NCI-H526 (cell line): ENCODE measurements around the gene PCYT1A.
A peak's percentile ranks its signal among the peaks of the same experiment; 100 is the strongest.
"Not testable (repeated sequence)": the region's sequence is repeated elsewhere in the genome, so short reads cannot be mapped to it uniquely, and the experiment has no call there.

ENCODE experiments used
- DNase-seq, 2 experiments: peaks; one replicate each; lab custom pipeline; 2025; lab: John Stamatoyannopoulos, UW

Gene PCYT1A

DNA sequence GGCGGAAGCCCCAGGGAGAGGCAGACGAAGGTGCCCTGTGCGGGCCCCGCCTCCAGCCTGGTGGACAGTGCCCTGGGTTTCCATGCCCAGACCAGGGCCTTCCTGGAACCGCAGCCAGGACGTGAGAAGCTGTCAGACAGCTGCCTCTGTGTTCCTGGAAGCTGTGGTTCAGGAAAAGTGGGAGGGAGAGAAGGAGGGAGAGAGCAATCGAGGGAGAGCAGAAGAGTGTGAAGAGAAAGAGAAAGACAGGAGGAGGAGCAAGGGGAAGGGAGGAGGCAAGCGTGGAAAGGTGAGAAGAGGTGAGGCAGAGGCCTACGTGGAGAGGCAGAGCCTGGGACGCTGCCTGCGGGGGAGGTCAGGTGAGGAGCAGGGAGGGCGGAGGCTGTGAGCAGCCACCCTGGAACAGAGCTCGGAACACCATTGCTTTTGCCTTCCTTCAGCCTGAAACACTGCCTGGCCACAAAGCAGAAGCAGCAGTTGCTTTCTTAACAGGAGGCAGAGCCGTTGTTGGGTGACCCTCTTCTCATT is 94.9 kb downstream of the PCYT1A start:
- no peak for DNase-seq

DNA sequence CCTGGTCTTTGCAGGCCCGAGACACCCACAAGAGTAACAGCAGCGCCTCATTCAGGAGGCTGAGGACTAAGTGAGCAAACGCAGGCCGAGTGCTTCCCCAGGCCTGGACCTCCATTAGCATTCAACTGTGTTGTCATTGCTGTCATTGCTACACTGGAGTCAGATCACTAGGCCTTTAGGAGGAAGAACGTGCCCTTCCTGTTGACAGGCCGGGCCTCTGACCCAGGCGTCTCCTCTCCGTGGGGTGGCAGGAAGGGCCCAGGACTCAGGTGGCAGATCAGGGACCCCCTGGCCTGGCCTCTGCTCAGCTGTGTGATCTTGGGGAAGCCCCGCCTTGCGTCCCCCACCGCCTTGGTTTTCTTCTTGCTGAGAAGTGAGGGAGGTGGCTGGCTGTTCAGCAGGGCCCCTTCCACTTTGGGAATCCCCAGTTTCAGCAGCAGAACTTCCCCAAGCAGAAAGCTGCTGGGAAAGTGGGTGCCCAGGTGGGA is 95.4 kb downstream of the PCYT1A start:
- DNase-seq: no peak

DNA sequence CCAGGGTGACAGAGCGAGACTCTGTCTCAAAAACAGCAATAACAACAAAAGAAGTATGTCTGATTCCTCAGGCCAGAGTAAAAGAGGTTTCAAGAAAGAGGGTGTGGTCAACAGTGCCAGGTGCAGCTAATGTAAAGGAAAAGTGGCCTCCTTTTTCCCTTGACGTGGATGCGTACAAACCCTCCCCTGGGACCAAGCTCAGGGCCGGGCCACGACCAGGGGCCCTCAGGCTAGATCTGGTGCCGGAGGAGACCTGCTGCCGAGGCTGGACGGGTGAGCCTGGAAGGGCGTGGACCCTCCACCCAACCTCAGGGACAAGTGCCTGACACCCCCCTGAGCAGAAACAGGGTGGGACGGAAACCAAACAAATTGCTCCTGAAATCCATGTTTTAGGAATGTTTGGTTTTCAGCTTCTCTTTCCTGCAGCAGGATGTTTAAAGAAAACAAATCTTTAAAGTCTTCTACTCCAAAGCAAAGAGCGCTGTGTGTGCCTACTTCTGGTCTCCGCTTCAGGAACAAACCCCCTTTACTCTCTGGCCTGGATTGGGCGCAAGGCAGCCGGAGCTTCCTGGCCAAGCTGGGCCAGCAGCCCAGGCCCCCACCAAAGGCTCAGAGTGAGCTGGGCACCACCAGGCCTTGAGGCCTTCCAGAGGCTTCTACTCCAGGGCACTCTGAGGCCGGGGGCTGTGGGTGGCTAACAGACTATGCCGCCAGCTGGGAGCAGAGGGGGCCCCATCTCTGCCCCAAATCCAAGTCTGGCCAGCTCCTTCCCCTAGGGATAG is 97.8 kb downstream of the PCYT1A start:
- DNase-seq: peak in 1 of 2 experiments; percentile 32

DNA sequence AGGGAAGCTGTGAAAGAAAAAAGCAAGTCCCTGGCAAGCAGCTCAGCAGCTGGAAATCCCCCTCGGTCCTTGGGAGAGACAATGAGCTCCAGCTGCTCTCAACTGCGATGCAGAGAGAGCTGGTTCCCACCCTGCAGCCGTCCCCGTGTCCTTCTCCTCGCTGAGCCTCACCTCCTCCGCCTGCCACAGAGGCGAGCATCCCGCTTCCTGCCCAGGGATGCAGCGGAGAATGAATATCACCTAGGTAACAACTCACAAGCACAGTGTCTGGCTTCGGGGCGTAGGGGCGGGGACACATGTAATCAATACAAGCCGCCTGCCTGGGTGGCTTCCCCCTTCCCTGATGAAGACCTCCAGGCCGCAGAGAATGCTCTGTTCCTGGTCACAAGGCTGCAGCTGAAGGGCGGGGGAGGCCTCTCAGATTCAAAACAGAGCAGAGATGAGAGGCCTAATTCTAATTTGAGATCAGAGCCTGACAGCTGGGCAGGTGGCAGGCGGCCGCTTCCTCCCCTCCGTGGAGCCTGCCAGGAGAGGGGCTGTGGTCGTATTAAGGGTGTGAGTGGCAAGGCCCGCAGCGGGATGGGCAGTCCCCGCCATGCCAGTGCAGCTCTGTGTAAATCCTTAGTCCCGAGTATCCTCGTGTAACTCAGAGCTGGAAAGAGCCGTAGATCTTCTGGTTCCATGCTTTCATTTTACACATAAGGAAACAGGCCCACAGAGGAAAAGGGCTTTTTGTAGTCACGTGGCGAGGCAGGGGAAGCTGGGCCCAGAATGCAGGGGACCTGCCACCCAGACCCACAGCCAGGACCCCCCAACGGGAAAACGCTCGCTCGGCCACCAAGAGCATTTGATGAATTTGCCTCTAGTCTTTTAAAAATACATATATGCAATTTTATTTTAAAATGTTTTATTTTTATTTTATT is 100.6 kb downstream of the PCYT1A start:
- DNase-seq: peak; percentile 43 to 78

DNA sequence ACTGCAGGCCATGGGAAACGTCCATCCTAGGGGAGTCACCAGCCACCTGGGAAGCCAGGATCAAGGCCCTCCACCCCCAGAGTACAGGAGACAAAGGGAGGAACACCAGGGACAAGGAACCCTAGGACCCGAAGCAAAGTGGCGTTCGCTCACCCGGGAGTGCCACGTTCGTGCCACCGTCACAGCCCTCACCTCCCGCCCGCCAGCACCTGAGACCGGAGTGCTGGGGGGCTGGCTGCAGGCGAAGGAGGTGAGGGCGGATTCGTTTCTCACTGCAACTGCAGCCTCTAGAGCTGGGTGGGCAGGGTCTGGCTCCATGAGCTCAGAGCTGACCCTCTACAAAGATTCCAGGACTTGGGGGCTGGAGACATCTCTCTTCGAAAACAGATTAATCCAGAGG is 102.6 kb downstream of the PCYT1A start:
- no peak for DNase-seq

DNA sequence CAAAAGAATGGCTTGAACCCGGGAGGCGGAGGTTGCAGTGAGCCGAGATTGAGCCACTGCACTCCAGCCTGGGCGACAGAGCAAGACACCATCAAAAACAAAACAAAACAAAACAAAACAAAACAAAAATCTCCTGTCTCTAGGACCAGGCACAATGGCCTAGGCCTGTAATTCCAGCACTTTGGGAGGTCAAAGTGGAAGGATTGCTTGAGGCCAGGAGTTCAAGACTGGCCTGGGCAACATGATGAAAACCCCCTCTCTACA is 103.4 kb downstream of the PCYT1A start:
- DNase-seq: not testable (repeated sequence)

DNA sequence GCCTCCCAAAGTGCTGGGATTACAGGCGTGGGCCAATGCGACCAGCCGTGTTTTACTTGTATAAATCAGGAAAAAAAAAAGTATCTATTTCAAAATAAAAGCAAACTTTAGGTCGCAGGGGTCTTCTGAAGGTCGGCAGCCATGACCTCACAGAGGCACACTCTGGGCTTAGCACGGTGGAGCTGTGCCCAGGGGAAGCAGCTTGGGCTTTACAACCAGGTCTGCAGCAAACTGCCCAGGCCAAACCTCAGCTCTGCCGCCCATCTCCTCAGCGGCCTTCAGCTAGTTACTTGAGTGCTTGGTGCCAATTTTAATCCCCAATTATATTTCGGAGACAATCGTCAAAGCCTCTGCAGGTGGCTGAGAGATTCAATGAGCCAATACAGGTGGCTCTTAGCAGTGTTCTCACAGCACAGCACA is 106.4 kb downstream of the PCYT1A start:
- no peak for DNase-seq

DNA sequence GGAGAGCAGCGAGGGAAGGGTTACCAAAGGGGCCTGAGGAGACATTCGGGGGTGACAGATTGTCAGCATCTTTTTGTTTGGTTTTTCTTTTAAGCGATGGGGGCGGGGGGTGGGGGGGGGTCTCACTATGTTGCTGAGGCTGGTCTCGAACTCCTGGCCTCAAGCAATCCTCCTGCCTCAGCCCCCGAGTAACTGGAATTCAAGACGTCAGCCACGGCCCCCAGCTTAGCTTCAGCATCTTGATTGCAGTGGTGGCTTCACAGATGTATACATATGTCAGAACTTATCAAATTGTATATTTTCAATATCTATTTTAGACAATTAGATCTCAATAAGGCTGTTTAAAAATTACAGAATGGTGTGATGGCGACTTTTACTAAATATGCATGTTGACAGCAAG is 107.2 kb downstream of the PCYT1A start:
- no peak for DNase-seq
